ENCODE results near the gene TMEM86B.

DNA sequence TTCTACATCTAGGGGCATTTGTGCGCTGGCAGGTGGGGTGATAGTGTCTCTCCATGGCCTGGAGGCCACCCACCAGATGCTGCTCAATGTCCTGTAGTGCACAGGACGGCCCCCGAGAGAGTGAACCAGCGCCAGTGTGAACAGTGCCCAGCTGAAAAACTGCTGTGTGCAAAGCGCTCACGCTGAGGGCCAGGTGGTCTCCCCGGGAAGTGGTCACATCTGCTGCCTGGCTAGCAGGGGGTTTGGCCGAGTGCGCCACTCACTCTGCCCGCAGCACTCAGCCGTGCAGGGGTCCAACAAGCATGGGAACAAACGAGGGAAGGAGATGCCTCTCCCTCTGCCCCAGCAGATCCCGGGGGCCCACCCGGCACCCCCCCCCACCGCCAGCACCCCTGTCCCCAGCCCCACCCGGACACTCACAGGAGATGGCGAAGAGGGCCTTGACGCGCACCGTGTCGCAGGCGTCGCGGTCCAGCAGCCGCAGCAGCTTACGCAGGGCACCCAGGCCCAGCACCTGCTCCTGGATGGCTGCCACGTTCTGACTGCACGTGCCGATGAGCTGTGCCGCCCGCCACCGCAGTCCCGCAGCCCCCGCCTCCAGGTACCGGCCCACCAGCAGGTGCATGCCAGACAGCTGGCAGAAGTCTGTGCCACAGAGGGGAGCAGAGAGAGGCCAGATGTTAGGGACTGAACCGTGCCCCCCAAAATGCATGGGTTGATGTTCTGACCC, 45.6 kb upstream of the TMEM86B start:
- TF ChIP-seq, protein P1, sequence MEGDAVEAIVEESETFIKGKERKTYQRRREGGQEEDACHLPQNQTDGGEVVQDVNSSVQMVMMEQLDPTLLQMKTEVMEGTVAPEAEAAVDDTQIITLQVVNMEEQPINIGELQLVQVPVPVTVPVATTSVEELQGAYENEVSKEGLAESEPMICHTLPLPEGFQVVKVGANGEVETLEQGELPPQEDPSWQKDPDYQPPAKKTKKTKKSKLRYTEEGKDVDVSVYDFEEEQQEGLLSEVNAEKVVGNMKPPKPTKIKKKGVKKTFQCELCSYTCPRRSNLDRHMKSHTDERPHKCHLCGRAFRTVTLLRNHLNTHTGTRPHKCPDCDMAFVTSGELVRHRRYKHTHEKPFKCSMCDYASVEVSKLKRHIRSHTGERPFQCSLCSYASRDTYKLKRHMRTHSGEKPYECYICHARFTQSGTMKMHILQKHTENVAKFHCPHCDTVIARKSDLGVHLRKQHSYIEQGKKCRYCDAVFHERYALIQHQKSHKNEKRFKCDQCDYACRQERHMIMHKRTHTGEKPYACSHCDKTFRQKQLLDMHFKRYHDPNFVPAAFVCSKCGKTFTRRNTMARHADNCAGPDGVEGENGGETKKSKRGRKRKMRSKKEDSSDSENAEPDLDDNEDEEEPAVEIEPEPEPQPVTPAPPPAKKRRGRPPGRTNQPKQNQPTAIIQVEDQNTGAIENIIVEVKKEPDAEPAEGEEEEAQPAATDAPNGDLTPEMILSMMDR (conservative IDR thresholded peaks at IDR 0.05), result no peak
- no peak for TF ChIP-seq EZH2 (IDR thresholded peaks at IDR 0.05; ENCODE audit: low read depth)

All from PC-9 (cell line).